Adrenal gland (tissue), 5 donors: ENCODE results near the gene TTC34.

ENCODE experiments used
- CTCF ChIP-seq, 6 experiments: fragments of 450-650 bp in 4 of 6; fragments of 200-600 bp in 2 of 6; sonication (generic) in 1 of 6; IDR thresholded peaks; 1 replicate in 5 of 6; 2 replicates in 1 of 6; pipeline versions ENCODE4 v1.5.1 to v1.8.0; 2016 to 2021; ENCODE audit warnings: antibody characterized with exemption in 6 of 6, mild to moderate bottlenecking in 2 of 6, moderate library complexity in 1 of 6
- POLR2A ChIP-seq, 2 donors: fragments of 450-650 bp; IDR thresholded peaks; one replicate each; pipeline ENCODE4 v1.6.1; 2017; ENCODE audit warnings: antibody characterized with exemption in 2 of 2, mild to moderate bottlenecking in 2 of 2, moderate library complexity in 1 of 2
- donor health status: DM: no; HTN: no; CAD: no.

GRCh38 chr1:2788506-2789163, 12.9 kb downstream of the TTC34 start:
- TF ChIP-seq POLR2A (IDR thresholded peaks at IDR 0.05) = no peak
- TF ChIP-seq CTCF (IDR thresholded peaks at IDR 0.05) = no peak
